ENCODE measurements around the gene INKA1.

The INKA1 gene

GRCh38 chr3:49841806-49842205 lies 38.7 kb downstream of the INKA1 start:
- H3K9ac ChIP-seq (ENCODE audit: low read depth in 1 of 2, low read length in 2 of 2) = no peak overlapping the region
- peaks cover 0 to 4% of the 10 kb centered on the region in 2 donors for H3K4me1 ChIP-seq (ENCODE audit: control insufficient read depth in 2 of 2, insufficient read depth in 2 of 2, low read length in 2 of 2)
- no peak overlapping the region for H3K27ac ChIP-seq (ENCODE audit: low read depth in 2 of 2, low read length in 2 of 2)
- peaks cover 0 to 3% of the 10 kb centered on the region in 2 donors for H3K36me3 ChIP-seq (ENCODE audit: control insufficient read depth in 2 of 2, insufficient read depth in 2 of 2, low read length in 2 of 2)
- no peak overlapping the region for H3K4me3 ChIP-seq (ENCODE audit: low read length in 2 of 2)
- no peaks in the 10 kb centered on the region for H3K9me3 ChIP-seq (ENCODE audit: control insufficient read depth in 2 of 2, low read length in 2 of 2)
- H3K27me3 ChIP-seq (ENCODE audit: control insufficient read depth in 2 of 2, insufficient read depth in 2 of 2, low read length in 2 of 2) = no peaks in the 10 kb centered on the region

GRCh38 chr3:49842843-49843517 lies 39.9 kb downstream of the INKA1 start:
- H3K9ac ChIP-seq (ENCODE audit: low read depth in 1 of 2, low read length in 2 of 2) = no peak overlapping the region
- no peak overlapping the region for H3K27ac ChIP-seq (ENCODE audit: low read depth in 2 of 2, low read length in 2 of 2)
- H3K9me3 ChIP-seq (ENCODE audit: control insufficient read depth in 2 of 2, low read length in 2 of 2) = no peaks in the 10 kb centered on the region
- no peak overlapping the region for H3K4me3 ChIP-seq (ENCODE audit: low read length in 2 of 2)
- peaks cover 0 to 4% of the 10 kb centered on the region in 2 donors for H3K4me1 ChIP-seq (ENCODE audit: control insufficient read depth in 2 of 2, insufficient read depth in 2 of 2, low read length in 2 of 2)
- H3K27me3 ChIP-seq (ENCODE audit: control insufficient read depth in 2 of 2, insufficient read depth in 2 of 2, low read length in 2 of 2) = no peaks in the 10 kb centered on the region
- H3K36me3 ChIP-seq (ENCODE audit: control insufficient read depth in 2 of 2, insufficient read depth in 2 of 2, low read length in 2 of 2) = peaks cover 0 to 3% of the 10 kb centered on the region in 2 donors

- H3K9me3 ChIP-seq (ENCODE audit: control insufficient read depth in 2 of 2, low read length in 2 of 2) = no peaks in the 10 kb centered on the region
- no peak overlapping the region for H3K27ac ChIP-seq (ENCODE audit: low read depth in 2 of 2, low read length in 2 of 2)
- no peaks in the 10 kb centered on the region for H3K27me3 ChIP-seq (ENCODE audit: control insufficient read depth in 2 of 2, insufficient read depth in 2 of 2, low read length in 2 of 2)
- H3K4me3 ChIP-seq (ENCODE audit: low read length in 2 of 2) = no peak overlapping the region
- peaks cover 0 to under 1% of the 10 kb centered on the region in 2 donors for H3K4me1 ChIP-seq (ENCODE audit: control insufficient read depth in 2 of 2, insufficient read depth in 2 of 2, low read length in 2 of 2)
- H3K9ac ChIP-seq (ENCODE audit: low read depth in 1 of 2, low read length in 2 of 2) = no peak overlapping the region
- H3K36me3 ChIP-seq (ENCODE audit: control insufficient read depth in 2 of 2, insufficient read depth in 2 of 2, low read length in 2 of 2) = peaks cover 0 to 3% of the 10 kb centered on the region in 2 donors
Measured at GRCh38 chr3:49844464-49845183, 41.6 kb downstream of the INKA1 start.

GRCh38 chr3:49845694-49846093 lies 42.6 kb downstream of the INKA1 start:
- H3K27ac ChIP-seq (ENCODE audit: low read depth in 2 of 2, low read length in 2 of 2) = no peak overlapping the region
- no peaks in the 10 kb centered on the region for H3K4me1 ChIP-seq (ENCODE audit: control insufficient read depth in 2 of 2, insufficient read depth in 2 of 2, low read length in 2 of 2)
- H3K9ac ChIP-seq (ENCODE audit: low read depth in 1 of 2, low read length in 2 of 2) = no peak overlapping the region
- H3K9me3 ChIP-seq (ENCODE audit: control insufficient read depth in 2 of 2, low read length in 2 of 2) = no peaks in the 10 kb centered on the region
- no peak overlapping the region for H3K4me3 ChIP-seq (ENCODE audit: low read length in 2 of 2)
- H3K27me3 ChIP-seq (ENCODE audit: control insufficient read depth in 2 of 2, insufficient read depth in 2 of 2, low read length in 2 of 2) = no peaks in the 10 kb centered on the region
- peaks cover 0 to 3% of the 10 kb centered on the region in 2 donors for H3K36me3 ChIP-seq (ENCODE audit: control insufficient read depth in 2 of 2, insufficient read depth in 2 of 2, low read length in 2 of 2)

Data from mucosa of rectum (tissue), 2 donors.